GM21619 (cell line): ENCODE data around the gene NPB.

ENCODE experiments used
- ATAC-seq: cut with Tn5 transposase; IDR thresholded peaks from one replicate; pipeline ENCODE4 v1.9.1; 2021; ENCODE audit not compliant: unreplicated experiment

NPB gene

DNA sequence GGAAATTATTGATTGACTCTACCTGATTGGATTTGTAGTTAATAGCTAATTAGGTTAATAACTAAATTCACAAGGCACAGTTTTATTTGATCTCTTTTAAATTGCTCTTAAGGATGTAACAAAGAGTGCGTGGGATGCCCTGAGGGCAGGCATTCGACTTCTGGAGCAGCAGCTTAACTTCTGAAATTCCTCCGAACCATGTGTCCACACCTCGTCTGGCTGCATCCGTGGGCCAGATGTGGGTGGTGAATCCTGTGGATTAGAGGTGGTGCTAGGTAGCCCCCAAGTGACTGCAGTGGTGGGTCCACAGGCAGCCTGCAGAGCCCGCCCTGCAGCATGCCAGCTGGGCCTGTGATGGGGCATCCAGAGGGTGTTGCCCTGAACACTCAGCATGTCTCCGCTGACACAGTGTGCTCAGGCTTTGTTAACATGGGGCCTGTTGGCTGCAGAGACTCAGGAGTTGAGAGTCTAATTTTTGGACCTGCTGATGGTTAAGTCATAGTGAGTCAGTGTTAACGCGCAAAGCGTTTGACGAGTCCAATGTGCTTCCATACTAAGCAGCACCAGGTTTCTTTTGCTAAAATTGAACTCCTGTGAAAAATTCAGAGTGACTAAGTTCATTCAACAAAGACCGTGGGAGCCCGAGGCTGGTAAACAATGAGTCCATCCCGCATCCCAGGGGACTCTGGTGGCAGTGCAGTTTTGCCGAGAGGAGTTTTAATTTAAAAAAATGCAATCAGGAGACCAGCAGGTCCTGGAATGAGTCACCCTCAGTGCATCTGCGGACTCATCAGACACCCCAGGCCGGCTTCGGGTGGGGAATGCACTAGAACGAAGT, 3.8 kb upstream of the NPB start:
- ATAC-seq: no peak

DNA sequence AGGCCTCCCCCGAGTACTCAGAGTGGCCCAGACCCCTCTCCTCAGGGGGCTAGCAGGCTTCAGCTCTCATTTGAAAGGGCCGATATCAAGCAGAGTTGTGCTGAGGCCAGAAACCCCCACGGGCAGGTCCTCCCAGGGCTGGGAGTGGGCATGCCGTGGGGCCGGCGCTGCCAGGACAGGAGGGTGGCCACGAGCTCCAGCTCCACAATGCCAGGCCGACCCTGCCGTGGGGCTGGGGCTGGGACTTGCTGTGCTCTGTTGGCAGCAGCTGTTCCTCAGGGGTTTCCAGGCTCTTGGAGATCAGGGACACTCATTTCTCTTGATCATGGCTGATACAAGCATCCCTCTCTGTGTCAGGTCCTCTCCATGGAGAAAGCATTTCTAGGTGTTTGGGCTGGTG, 3.2 kb upstream of the NPB start:
- no peak for ATAC-seq

DNA sequence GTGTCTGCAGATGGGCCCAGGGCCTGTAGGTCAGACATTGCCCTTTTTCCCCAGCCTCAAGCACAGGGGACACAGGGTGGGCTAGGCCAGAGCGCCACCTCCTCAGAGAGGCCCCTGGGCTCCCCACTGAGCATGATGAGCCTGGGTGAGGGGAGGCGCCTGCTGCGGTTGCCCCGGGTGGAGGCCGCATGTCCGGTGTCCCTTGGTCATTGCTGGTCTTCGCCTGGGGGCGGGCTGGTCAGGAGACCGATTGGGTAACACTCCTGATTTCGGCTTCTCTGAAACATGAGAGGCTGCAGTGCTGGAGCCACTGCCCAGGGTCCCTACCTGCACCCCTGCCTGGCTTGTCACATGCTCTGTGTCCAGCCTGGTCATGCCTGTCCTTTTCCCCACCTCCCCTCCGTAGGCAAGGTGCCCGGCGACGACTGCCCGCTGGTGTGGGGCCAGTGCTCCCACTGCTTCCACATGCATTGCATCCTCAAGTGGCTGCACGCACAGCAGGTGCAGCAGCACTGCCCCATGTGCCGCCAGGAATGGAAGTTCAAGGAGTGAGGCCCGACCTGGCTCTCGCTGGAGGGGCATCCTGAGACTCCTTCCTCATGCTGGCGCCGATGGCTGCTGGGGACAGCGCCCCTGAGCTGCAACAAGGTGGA, 2.4 kb upstream of the NPB start:
- ATAC-seq: no peak

DNA sequence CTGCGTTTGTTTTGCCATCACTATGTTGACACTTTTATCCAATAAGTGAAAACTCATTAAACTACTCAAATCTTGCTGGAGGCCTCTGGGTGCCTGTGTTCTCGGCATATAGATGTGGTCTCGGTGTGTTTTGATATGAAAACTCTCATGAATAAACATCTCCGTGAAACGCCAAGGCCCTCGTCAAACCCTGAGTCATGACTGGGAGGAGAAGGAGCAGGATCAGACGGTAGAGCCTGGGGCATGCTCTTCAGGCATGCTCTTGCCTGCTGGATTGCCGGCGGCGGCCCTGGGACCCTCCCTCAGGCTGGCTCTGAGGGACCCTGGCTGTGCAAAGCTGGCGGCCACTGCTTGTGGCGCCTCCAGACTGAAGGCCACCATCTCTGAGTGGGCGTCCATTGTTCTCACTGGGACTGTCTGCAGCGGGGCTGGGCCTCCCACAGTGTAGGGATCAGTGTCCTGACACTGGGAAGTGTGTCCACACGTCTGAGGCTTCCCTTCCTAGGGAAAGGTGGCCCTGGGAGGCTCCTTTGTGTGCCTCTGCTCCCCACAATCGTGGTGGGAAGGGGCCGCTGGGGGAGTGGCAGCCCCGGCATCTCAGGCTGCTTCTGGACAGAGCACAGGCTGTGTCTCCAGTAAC, 1.7 kb upstream of the NPB start:
- no peak for ATAC-seq

DNA sequence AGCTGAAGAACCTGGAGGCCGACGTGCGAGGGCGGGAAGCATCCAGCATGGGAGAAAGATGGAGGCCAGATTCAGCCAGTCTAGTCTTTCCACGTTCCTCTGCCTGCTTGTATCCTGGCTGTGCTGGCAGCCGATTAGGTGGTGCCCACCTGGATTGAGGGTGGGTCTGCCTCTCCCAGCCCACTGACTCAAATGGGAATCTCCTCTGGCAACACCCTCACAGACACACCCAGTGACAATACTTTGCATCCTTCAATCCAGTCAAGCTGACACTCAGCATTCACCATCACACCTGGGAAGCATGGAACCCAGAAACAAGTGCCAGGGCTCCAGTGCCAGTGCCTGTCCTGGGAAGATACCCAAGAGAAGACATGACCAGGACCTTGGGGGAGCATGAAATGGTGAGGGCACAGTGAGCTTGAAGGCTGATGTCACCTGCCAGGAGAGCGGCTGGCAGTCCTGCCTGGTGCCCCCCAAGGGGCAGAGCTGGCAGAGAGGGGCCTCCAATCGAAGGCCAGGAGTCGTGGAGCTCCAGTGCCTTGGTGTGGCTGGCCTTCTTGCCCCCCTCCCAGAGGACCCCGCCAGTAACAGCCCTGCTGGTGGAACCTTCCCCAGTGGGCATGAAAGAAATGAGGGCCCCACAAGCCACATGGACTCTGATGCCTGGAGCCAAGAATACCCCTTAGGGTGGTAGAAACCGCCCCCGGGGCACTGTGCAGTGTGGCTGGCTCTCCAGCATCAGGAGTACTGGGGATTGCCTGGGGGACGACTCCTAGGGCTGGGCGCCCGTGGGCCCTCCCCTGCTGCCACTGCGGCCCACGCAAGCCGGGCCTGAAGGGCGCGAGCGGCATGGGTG, 643 bp upstream of the NPB start:
- ATAC-seq: no peak

DNA sequence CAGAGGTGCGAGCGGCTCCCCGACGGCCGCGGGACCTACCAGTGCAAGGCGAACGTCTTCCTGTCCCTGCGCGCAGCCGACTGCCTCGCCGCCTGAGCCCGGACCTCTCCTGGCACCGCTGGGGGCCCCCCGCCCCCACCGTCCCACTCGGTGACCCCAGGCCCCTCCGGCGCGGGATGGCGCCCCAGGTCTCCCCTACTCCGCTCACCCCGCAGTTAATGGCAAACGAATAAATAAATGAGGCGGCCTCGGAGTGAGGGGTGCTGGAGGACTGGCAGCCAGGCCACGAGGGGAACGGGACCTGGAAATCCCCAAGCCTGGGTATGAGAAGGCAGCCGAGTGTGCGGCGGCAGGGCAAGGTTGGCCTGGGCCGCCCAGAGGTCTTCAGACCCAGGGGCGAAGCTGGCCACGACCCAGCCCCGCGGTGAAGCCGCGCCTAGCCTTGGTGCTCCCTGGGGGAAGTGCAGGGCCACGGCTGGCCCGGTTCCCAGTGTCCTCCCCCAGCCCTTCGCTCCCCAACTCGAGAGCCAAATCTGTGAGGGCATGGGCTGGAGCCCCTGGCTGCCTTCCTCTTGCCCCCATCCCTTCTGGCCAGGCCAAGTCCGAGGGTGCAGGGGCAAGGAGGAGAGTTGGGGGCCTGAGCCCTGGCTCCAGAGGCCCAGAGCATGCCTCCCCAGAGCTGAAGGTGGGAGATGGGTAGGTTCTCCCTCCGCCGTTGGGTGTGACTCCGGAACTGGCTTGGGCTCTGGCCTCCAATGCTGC, 796 bp downstream of the NPB start:
- no peak for ATAC-seq

DNA sequence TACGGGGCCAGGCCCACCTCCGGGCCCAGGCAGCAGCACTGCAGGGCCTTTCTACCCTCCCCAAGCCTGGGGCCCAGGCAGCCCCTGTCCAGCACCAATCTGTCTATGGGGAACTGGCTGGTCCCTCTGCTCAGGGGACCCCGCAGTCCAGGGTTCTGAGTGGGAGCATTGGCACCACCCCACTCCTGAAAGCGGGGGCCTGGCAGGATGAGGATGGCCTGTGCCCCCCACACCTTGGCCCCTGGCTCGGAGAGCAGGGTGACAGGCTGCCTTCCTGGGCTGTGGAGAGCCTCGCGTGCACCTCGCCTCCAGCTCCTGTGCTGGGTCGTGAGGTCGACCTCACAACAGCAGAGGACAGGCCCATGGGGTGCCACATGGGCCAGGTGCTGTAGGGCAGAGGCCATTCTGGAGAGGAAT, 1.4 kb downstream of the NPB start:
- no peak for ATAC-seq

DNA sequence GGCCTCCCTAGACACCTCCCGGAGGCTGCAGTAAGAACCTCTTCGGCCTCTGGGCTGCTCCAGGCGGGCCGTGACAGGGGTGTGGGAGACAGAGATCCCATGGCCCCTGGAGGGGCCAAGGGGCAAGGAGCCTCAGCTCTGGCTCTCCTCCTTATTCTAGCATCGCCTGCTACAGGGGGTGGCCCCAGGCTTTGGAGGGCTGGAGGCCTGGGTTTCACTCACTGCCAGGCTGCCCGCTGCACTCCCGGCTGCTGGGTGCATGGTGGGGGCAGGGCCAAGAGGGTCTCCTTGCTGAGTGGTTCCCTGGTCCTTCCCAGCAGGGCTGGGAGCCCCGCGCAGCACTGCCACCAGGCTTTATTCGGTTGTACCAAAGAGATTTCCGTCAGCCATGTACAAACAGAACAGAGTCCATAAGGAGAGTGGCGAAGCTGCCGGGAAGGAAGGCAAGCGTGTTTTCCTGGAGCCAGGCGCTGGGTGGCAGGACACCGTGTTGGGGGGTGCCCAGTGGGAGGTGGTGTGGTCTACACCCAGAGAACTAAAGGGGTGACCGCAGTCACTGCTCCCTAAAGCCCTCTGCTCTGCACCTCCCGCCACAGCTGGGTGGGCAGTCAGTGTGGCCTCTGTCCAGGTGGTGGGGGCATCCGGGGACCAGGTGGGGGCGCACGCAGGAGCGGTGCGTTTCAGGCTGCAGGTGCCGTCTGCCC, 2.0 kb downstream of the NPB start:
- no peak for ATAC-seq

DNA sequence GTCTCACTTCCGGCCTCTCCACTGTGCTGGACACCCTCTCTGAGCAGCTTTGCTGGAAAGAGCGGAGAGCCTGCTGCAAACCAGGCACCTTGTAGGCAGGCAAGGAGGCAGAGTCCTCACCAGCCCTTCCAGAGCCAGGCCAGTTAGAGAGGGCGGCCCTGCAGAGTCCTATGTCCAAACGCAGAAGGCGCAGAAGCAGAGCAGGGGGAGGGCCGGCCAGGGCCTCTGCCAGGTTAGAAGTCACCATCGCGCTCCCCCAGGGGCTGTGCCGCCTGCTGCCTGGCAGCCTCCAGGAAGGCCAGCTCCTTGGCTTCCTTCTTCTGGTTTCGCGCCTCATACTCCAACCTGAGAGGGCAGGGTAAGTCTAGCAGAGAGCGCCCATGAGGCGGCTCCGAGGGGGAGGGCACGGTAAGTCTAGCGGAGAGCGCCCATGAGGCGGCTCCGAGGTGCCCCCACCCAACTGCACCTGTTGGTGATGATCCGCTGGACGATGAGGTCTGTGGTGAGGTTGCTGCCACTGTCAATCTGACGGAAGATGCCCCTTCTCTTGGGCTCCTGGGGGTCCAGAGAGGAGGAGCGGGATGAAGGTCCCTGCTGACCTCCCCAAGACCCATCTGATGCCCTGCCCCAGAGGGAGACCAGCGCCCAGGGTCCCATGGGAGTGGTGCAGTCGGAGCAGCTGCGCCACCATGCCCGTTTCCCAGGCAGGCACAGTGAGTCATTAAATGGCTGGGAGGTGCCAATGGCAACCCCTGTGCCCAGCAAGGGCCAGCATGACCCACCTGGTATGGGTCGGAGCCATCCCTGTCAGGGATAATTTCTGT, 2.8 kb downstream of the NPB start:
- no peak for ATAC-seq

DNA sequence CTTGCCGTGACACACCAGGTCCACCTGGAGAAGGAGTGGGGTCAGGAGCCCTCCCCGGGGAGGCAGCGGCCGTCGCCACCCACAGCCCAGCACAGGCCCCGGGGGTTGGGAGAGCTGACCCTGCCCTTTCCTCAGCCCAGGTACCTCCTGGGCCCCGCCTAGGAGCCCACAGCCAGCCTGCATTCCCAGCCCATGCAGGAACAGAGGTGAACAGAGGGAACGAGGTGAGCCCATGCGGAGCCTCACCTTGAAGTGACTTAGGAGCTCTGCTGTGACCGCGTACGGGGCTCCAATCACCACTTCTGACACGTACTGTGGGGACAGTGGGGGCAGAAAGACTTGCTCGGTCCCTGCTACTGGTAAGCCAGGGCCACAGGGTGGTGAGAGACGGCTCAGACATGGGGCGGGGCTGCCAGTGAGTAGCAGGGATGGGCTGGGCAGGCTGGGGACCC, 3.4 kb downstream of the NPB start:
- ATAC-seq: no peak

DNA sequence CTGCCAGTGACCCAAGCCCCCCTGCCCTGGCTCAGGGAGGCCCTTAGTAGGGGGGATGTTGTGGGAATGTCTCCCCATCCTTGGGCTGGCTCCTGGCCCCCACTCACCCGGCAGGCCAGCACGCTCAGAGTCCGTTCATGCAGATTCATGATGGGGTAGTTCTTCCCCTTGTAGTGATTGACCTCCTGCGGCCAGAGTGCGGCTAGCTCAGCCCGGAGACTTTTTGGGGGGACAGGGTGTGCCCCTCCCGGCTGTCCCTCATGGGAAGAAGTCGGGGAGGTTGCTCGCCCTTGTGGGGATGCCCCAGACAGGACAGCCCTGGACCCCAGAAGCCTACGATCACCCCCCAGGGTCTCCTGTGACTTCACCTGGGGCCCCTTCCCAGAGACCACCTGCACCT, 4.0 kb downstream of the NPB start:
- ATAC-seq: no peak

DNA sequence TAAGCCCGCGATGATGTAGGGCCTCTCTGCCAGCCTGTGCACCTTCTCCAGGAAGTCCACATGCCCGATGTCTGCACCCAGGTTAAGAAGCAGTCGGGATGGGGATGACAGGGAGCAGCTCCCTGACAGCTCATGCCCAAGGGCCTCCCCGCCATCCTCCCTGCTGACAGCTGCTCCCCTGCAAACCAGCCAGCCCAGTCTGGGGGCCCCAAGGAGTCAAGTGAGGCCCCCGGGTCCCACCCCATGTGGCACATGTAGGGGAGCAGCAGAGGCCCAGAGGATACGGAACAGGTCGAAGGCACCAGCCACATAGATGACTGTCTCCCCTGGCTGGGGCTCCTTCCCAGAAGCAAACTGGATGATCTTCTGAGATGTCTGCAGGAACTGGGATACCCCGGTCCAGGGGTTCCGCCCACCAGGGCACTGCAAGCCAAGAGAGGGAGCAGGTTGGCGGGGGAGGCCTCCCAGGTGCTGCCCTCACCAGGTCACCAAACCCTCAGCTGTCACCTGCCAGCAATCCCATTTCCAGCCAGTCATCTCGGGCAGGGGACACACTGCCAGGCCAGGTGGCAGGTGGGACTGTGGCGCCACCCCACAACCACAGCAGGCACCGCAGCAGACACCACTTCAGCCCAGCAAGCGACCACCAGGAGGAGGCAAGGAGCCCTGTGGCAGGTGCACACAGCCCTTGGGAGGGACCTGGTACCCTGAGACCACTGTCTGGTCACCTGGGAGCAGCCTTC, 4.6 kb downstream of the NPB start:
- no peak for ATAC-seq

DNA sequence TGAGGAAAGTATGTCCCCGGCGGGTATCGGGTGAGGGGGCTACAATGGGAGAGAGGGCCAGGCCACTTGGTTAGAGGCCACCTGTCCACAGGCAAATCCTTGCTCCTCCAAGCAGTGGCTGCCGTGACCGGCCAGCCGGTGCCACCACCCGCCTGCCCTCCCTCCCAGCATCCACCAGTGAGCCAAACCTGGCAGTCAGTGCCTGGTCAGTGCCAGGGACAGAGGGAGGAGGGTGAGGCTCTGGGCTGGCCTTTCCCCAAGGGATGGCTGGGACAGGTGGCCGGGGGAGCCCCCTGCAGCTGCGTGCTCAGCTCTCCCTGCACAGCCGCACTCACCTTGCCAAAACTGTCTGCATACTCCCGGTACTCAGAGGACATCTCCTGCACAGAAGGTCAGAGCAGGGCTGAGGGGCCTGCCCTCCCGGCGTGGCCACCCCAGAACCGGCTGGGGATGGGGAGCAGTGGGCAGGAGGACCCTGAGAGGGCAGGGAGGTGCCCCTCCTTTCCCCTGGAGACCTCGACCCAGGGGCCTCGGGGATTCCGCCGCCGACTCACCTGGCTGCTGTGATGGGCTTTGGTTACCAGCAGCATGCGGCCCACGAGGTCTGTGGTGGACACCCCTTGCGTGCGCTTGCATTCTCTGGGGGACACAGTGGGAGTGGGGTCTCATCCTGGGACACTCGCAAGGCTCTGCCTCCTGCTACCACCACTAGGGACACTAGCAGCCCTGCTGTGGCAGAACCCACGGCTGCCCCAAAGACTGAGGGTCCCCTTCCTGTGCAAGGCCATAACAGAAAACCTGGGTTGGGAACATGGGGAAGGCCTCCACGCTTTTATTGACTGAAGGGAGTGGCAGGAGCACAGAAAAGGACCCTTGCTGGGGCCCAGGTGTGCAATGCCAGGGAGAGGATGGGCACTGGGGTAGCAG, 5.4 kb downstream of the NPB start:
- ATAC-seq: no peak

DNA sequence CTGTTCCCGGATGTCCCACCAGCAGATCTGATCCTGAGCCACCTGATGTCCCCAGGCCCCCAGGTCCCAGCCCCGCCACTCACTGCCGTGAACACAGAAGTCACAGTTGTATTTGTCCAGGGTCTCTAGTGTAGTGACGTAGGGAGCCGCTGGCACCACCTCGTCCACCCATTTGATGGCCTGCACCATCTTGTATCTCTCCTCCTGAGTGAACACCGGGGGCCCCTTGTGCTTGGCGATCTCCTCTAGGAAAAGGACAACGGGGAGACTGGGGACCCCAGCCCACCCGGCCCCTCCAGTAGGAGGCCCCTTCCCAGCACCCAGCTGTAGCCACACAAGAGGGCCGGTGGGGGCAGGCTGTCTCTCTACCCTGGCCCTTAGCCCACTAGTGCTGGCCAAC, 6.8 kb downstream of the NPB start:
- no peak for ATAC-seq

DNA sequence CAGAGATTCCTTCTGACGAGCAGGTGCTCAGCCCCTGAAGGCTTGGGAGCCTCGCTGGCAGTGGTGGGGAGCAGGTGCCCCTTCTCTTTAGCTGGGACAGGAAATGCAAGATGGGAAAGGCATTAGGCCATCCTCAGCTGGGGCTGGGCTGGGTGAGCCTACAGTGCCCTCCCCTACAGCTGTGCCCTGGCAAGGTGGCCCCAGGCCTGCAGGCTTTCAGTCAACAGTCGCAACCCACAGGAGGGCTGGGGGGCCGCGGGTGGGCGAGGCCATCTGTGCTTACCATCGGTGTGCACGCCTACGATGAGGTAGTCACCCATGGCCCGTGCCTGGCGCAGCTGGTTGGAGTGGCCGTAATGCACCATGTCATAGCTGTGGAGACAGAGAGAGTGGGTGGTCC, 7.2 kb downstream of the NPB start:
- no peak for ATAC-seq

DNA sequence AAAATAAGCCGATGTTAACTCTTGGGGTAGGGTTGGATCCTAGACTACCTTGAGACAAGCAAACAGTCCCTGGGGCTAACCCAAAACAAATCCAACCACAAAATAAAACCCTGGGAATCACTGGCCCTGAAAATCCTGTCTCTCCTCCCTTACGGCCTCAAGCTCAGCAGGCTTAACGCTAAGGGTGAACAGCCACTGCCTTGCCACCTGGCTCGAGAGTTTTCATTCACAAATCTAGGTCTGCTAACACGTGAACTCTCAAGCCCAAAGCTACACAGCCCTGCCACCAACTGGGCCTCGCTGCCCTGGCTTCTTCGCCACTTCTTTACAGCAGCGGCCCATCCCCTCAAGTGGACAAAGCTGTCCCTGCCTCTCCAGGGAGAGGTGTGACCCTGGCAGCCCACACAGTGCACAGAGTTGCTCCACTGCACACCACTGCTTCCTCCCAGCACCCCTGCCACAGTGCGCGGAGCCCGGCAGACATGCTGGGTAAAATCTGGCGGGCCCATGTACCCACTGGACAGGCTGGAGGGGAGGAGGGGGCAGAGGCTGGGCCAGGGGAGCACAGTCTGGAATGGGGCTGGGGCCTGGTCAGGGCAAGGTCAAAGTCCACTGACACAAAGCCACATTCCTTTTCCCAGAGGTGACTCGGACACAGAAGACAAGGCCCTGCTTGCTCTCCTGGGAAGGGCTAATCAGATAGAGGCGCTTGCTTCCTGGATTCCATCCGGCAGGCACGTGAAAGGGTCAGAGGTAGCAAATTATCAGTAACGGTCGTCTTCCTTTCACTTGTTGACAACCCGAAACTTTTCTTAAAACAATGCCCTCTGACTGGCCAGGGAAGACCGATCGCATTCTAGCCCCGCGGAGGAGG, 8.2 kb downstream of the NPB start:
- ATAC-seq: no peak
